SKM-1 (cell line): ENCODE measurements around the gene CD82.
"Not testable (repeated sequence)": the region's sequence is repeated elsewhere in the genome, so short reads cannot be mapped to it uniquely, and the experiment has no call there.

Experiments used
- DNase-seq: peaks from one replicate; lab custom pipeline; 2025; ENCODE audit not compliant: unreplicated experiment; lab: John Stamatoyannopoulos, UW

The CD82 gene

GRCh38 chr11:44658506-44658850 lies 93.0 kb downstream of the CD82 start:
- no peak for DNase-seq

DNA sequence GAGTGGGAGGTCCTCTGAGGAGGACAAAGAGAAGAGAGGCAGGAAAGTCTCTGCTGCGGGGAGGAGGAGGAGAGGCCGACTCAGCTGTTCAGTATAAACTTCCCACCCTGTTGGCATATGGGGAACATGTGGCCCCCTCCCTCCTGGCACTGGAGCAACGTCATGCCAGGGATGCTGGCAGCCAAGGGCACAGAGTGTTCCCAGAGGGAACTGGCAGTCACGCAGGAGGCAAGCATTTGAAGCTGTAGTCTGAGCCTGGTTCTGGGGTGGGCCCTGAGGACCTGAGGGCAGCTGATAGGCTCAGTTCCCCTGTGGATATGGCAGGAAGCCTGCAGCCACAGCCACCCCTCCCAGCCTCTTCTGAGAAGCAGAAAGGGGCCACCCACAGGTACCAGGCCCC lies 94.2 kb downstream of the CD82 start:
- DNase-seq: no peak

DNA sequence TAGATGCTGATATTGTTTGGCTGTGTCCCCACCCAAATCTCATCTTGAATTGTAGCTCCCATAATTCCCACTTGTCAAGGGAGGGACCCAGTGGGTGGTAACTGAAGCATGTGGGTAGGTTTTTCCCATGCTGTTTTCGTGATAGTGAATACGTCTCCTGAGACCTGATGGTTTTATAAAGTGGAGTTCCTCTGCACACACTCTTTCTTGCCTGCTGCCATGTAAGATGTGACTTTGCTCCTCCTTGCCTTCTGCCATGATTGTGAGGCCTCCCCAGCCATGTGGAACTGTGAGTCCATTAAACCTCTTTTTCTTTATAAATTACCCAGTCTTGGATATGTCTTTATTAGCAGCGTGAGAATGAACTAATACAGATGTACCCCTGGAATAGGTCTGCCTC lies 95.1 kb downstream of the CD82 start:
- not testable (repeated sequence) for DNase-seq

DNA sequence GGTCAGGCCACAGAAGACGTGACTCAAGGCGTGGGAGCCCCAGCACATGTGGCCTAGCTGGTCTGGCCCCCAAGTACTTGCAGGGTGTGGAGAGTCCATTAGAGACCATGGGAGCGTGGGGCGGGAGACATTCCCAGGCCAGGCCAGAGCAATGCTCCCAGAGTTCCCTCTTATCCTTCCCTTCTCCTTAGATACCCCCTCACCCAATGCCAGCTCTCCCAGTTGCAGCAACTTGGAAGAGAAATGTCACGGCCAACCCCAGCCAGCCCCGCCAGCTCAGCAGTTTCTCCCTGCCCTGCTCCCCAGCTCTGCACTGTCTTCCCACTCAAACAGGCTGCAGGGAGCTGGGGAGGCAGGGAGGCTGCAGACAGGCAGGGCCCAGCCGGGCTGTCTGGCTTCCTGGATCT lies 95.9 kb downstream of the CD82 start:
- no peak for DNase-seq
